Hematopoietic multipotent progenitor cell (in vitro differentiated cells): Measurements from ENCODE around the gene NCEH1. TPM values are rescaled to one million over a fixed set of nuclear protein-coding genes. Genes with fewer than 3 reads are reported as not detected.

Experiments
- DNase-seq, 3 donors: peaks; one replicate each; pipeline ENCODE4 v3.0.0-alpha.2; 2011 to 2015; ENCODE audit warnings: low read depth in 2 of 3, low spot score in 2 of 3
- total RNA-seq: library from RNA; depleted of rRNA; stranded (reverse); fragments of >200 nt; gene quantifications from one replicate; pipeline ENCODE4 v1.2.3, GENCODE V29; 2012

Gene NCEH1
- total RNA-seq, 1 donor, result 3.2 TPM

GRCh38 chr3:172648747-172649146 lies 62.1 kb downstream of the NCEH1 start:
- no peak for DNase-seq

GRCh38 chr3:172647823-172648222 lies 63.0 kb downstream of the NCEH1 start:
- no peak for DNase-seq

DNA sequence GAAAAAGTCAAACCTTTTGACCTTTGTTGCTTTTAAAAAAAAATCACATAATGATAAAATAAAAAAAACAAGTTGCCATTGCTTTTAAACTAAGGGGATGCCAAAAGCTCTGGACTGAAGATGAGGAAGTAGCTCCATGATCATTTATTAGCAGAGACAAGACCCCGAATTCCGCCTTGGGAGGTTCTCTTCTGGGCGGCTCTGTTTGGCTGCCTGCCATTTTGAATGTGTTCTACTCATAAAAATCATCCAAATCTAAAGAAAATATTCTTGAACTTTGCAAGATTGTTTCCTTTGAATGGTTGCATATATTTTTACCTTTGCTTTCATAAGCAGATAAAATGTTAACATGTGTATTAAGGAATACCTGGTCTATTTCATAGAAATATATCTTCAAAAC lies 63.8 kb downstream of the NCEH1 start:
- no peak for DNase-seq

- DNase-seq, result no peak
Observed at GRCh38 chr3:172646439-172647015, 64.3 kb downstream of the NCEH1 start.

GRCh38 chr3:172644258-172644657 lies 66.6 kb downstream of the NCEH1 start:
- DNase-seq, result no peak

- DNase-seq, result no peak
Observed at GRCh38 chr3:172643506-172644179, 67.2 kb downstream of the NCEH1 start.

- DNase-seq, result no peak
Observed at GRCh38 chr3:172641291-172641690, 69.6 kb downstream of the NCEH1 start.

DNA sequence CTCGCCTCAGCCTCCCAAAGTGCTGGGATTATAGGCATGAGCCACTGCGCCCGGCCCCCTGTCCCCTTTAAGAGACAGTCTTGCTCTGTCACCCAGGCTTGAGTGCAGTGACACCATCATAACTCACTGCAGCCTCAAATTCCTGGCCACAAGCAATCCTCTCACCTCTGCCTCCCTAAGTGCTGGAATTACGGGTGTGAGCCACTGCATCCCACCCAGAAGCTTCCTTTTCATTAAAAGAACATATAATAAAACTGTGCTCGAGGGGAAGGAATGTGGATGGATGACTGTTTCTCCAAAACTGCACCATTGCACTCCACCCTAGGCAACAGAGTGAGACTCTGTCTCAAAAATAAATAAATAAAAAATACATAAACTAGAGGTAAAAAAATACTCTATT lies 70.1 kb downstream of the NCEH1 start:
- no peak for DNase-seq

DNA sequence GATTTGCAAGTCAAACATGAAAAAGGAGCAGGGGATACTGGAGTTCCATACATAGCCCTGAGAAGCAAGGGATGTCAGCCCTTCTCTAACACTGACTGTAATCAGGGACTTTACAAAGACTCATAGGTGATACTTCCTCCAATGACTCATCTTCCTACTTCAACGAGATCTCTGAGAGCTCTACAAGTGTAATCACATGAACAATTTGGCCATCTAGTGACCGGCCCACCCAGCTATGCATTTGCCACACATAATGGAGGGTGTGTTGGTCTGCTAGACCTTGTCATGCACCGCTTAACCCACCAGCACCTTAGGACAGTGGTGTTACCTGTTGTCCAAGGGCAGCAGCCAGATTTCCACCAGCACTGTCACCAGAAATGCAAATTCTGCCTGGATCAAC lies 75.3 kb downstream of the NCEH1 start:
- no peak for DNase-seq

DNA sequence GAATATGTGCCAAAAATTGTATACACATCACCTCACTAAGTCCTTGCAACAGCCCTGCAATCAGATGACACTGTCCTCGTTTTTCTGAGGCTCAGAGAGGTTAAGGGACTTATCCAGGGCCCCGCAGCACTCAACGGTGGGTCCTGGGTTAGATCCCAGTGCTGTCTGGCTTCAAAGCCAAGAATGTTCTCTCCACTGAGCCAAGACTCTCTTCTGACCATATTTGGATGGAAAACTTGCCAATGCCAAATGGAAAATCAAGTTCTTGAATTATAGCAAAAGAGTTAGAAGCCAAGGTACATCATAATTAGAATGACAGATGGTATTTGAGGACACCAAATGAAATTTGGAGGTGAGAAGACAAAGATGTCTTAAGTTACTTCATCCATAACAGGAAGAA lies 75.9 kb downstream of the NCEH1 start:
- no peak for DNase-seq

DNA sequence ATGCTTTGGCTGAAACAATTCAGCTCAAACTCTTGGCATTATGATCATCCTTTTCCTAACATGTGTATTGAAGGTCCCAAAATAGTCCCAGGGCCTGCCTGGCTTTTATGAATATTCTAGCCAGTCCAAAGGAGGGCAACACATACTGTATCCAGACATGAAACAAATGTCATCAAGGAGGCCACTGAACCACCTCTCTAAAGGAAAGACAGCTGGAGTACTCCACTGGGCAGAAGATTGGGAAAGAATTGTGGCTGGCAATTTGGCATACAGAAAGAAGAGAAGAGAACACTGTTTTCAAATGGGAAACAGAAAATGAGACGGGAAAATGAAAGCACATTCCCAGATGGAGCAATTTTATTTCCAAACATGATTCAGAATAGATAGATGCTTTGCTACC lies 80.6 kb downstream of the NCEH1 start:
- DNase-seq, result no peak

GRCh38 chr3:172629470-172629869 lies 81.4 kb downstream of the NCEH1 start:
- no peak for DNase-seq

GRCh38 chr3:172627057-172627809 lies 83.6 kb downstream of the NCEH1 start:
- peak in 1 of 3 donors; percentile 12 for DNase-seq

DNA sequence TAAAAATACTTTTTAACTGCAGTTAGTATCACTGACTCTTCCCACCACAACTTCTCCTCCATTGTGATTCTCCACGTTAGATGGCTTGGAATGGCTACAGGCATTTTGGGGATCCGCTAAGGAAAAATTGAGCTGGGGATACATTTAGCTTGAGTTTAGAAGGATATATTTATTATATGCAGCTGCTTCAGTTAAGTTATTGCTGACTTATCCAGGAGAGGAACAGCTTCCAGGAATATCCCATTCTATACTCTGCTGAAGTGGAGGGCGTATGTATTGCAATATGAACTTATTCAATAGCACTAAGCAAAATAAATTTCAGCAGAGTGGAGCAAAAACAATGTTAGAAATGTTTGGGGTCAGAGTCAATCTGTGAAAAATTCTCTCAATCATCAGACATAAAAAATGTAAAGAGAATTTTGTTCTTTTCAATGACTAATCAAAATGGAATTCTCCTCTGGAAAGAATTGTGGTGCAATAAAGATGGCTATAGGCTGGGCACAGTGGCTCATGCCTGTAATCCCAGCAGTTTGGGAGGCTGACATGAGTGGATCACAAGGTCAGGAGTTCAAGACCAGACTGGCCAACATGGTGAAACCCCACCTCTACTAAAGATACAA lies 84.7 kb downstream of the NCEH1 start:
- no peak for DNase-seq

DNA sequence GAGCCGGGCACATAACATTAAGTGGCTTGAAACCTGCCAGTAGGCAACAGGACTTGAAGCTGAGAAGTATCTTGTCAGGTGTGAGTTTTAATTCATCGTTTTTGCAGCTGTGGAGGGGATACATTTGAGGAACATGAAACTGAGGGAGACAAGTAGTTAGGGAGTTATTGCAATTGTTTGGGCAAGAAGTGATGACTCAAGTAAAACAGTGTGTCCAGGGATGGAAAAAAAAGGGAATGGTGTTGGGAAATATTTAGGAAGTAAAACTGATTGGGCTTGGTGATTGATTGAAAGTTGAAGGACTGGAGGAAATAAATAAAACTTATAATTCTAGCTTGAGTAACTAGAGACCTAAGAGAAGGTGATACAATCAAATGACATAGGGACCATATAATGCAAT lies 85.5 kb downstream of the NCEH1 start:
- no peak for DNase-seq

DNA sequence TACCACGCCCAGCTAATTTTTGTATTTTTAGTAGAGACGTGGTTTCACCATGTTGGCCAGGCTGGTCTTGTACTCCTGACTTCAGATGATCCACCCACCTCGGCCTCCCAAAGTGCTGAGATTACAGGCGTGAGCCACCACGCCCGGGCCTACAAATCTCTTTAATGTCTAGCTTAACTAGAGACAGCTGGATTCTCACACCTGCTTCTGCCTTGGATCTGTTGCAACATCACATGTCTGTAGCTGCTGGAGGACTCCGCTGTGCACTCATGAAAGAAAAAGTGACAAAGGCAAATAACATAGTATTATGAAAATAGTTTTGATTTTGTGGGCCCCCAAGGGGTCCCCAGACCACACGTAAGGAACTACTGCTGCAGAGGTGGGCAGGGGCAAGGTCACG lies 85.9 kb downstream of the NCEH1 start:
- no peak for DNase-seq

- peak; percentile 14 to 60 (median 37) for DNase-seq
Observed at GRCh38 chr3:172622916-172623700, 87.8 kb downstream of the NCEH1 start.

GRCh38 chr3:172622156-172622555 lies 88.7 kb downstream of the NCEH1 start:
- DNase-seq, result no peak

DNA sequence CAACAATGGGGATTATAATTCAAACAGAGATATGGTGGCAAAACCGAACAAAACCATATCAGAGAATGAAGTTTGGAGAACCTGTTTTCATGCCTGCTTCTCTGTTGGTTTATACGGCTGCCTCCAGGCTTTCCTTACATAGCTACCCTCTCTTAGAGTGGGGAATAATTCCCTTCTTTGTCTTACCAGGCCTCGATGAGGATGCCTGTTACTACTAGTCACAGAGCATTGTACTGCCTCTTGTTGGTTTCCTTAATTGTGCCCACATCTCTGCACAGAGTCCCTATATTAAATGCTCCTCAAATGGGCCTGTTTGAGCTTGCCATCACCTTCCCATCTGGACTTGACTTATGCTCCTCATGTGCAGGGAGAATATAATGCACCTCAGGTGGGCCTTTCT lies 92.9 kb downstream of the NCEH1 start:
- no peak for DNase-seq

GRCh38 chr3:172617013-172617706 lies 93.7 kb downstream of the NCEH1 start:
- no peak for DNase-seq
